GM12874 (cell line): ENCODE results near the gene PTPMT1.

Source experiments
- CTCF ChIP-seq: IDR thresholded peaks from 2 replicates; pipeline ENCODE4 v1.5.1; 2011; ENCODE audit warnings: low read depth, mild to moderate bottlenecking, control low read depth, low read length, moderate library complexity; ENCODE audit not compliant: insufficient read depth

PTPMT1 gene

DNA sequence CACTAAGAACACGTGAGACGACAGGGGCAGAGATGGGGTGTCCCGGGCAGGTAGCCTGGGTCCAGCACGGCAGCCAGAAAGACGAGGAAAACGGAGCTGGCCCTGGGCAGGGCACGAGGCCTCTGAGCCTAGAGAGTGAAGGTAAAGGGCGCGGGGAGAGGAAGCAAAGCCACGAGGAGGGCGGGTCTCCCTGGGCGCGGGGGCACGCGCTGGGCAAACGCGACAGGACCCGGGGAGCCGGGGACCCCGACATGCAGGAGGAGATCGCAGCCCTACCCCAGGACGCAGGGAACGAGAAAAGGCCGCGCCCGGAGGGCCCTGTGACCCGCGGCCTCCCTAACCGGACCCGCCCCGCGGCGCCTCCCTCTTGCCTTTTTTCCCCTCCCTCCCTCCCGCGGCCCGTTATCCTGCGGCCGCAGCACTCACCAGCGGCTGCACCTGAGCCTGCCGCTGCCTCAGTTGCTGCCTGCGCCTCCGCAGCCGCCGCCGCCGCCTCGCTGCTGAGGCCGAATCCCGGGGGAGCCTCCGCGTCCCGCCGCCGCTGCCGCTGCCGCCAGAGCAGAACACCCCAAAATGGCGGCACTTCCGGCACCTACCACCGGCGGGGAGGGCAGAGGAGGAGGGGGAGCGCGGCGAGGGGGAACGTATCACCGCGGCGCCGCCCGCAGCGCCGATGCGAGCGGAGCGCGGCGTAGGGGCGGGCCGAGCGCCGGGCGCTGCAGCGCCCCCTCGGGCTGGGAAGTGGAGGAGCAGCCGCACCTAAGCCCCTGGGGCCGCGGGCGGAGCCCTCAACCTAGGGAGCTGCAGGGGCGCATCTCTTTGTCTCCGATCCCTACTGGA is 12.6 kb upstream of the PTPMT1 start, which contains the start of gene CELF1:
CELF1 (minus strand) TSS at position 567 of the 840 bp plus-strand sequence. CDS start 53,609 bp downstream, outside the sequence.
- peak; percentile 94 for TF ChIP-seq CTCF

DNA sequence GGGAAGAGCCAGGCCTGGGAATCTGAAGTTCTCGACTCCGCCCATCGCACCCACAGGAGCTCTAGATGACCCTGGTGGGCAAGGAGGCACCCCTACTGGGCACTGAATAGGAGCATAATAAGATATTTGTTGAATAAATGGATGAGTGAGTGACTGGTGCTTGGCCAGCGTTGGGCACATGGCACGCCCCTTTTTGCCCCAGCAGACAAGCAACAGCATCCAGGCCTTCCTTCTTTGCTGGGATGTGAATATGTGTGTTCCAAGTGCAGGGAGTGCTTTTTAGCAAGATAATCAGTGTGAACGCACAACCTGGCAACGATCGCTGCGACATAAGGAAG is 12.0 kb upstream of the PTPMT1 start:
- no peak for TF ChIP-seq CTCF

DNA sequence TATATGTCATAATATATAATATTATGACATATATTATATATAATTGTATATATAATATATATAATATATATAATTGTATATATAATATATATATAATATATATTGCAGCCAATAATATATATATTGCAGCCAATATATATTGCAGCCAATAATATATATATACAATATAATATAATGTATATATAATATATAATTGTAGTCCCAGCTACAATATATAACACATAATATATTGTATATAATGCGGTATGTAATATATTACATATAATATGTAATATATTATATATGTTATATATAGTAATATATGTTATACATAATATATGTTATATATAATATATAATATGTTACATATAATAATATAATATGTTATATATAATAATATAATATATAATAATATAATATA is 6.7 kb upstream of the PTPMT1 start:
- TF ChIP-seq CTCF, result no peak

- TF ChIP-seq CTCF, result no peak
These were observed 5.0 kb upstream of the PTPMT1 start for GRCh38 chr11:47560426-47560825.

- TF ChIP-seq CTCF, result no peak
These were observed 463 bp upstream of the PTPMT1 start for GRCh38 chr11:47564933-47565339.

DNA sequence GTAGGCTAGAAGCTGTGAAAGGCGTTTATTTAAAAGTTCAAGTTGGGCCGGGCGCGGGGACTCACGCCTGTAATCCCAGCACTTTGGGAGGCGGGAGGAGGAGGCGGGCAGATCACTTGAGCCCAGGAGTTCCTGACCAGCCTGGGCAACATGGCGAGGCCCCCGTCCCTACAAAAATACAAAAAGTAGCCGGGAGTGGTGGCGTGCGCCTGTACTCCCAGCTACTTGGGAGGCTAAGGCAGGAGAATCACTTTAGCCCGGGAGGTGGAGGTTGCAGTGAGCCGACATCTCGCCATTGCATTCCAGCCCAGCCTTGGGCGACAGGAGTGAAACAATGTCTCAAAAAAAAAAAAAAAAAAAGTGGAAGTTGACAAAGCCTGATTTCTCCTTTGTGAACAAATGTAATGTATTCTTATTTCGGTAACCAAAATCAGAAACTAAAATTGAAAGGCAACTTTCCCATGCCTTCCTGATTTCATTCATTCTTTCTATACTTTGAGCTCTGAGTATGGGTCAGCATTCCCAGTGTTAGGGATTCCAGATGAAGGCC is 825 bp downstream of the PTPMT1 start:
- TF ChIP-seq CTCF, result no peak

DNA sequence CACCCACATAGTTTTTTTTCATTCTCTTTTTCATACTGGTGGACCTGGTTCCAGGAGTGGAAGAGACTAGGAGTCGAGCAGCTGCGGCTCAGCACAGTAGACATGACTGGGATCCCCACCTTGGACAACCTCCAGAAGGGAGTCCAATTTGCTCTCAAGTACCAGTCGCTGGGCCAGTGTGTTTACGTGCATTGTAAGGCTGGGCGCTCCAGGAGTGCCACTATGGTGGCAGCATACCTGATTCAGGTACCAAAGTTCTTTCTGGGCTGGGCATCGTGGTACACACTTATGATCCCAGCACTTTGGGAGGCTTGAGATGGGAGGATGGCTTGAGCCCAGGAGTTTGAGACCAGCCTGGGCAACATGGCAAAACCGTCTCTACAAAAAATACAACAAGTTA is 4.2 kb downstream of the PTPMT1 start:
- TF ChIP-seq CTCF, result no peak
